ENCODE results near the gene GSTM2. TPM values are rescaled to one million over a fixed set of nuclear protein-coding genes. Genes with fewer than 3 reads are reported as not detected.
"Not testable (repeated sequence)": the region's sequence is repeated elsewhere in the genome, so short reads cannot be mapped to it uniquely, and the experiment has no call there.

The GSTM2 gene
- total RNA-seq, 2 donors from 2014 or later: 36.7 to 44.4 TPM

- DNase-seq: no peak
- no peak for ATAC-seq
Measured at GRCh38 chr1:109661391-109661790, 6.5 kb upstream of the GSTM2 start.

GRCh38 chr1:109664671-109665070, 3.2 kb upstream of the GSTM2 start:
- DNase-seq (no peak), ATAC-seq (no peak)
- intact Hi-C loops (cut with DNase I): loop anchor here in 1 of 2 donors (5.0 kb wide), 1 partner anchor 58 kb away; no protein-coding TSS in a partner anchor

More at GRCh38 chr1:109661391-109661790, 6.5 kb upstream of the GSTM2 start:
- intact Hi-C loops (cut with DNase I): no loop called here

GRCh38 chr1:109668123-109668775, 392 bp downstream of the GSTM2 start:
- no peak for DNase-seq
- intact Hi-C loops (cut with DNase I): loop anchor here in 1 of 2 donors (5.0 kb wide), 1 partner anchor 54 kb away; no protein-coding TSS in a partner anchor
- ATAC-seq: peak; percentile 10 to 43

GRCh38 chr1:109669246-109669948, 1.5 kb downstream of the GSTM2 start:
- DNase-seq (no peak), ATAC-seq (no peak)
- intact Hi-C loops (cut with DNase I): loop anchor here in 1 of 2 donors (5.0 kb wide), 1 partner anchor 53 kb away; no protein-coding TSS in a partner anchor

GRCh38 chr1:109669949-109670302, 2.1 kb downstream of the GSTM2 start:
- ATAC-seq: not testable (repeated sequence)
- intact Hi-C loops (cut with DNase I): loop anchor here in 1 of 2 donors (5.0 kb wide), 1 partner anchor 52 kb away; no protein-coding TSS in a partner anchor

GRCh38 chr1:109671067-109671466, 3.2 kb downstream of the GSTM2 start:
- ATAC-seq (no peak), DNase-seq (no peak)
- intact Hi-C loops (cut with DNase I): no loop called here

More at GRCh38 chr1:109669949-109670302, 2.1 kb downstream of the GSTM2 start:
- DNase-seq: not testable (repeated sequence)

- DNase-seq; intact Hi-C loops (cut with DNase I); ATAC-seq: not testable (repeated sequence)
Measured at GRCh38 chr1:109673861-109674260, 6.0 kb downstream of the GSTM2 start.

GRCh38 chr1:109676683-109677381, 9.0 kb downstream of the GSTM2 start:
- DNase-seq; ATAC-seq; intact Hi-C loops (cut with DNase I): not testable (repeated sequence)

GRCh38 chr1:109677459-109677858, 9.6 kb downstream of the GSTM2 start:
- ATAC-seq: no peak
- DNase-seq: no peak
- intact Hi-C loops (cut with DNase I): no loop called here

- DNase-seq; ATAC-seq; intact Hi-C loops (cut with DNase I): not testable (repeated sequence)
Measured at GRCh38 chr1:109678637-109679036, 10.8 kb downstream of the GSTM2 start.

GRCh38 chr1:109684777-109685176, 16.9 kb downstream of the GSTM2 start:
- ATAC-seq; intact Hi-C loops (cut with DNase I); DNase-seq: not testable (repeated sequence)

- DNase-seq; intact Hi-C loops (cut with DNase I); ATAC-seq: not testable (repeated sequence)
Measured at GRCh38 chr1:109685399-109685798, 17.5 kb downstream of the GSTM2 start.

GRCh38 chr1:109685890-109686289, 18.0 kb downstream of the GSTM2 start:
- DNase-seq; intact Hi-C loops (cut with DNase I); ATAC-seq: not testable (repeated sequence)

GRCh38 chr1:109687109-109687508, 19.3 kb downstream of the GSTM2 start:
- DNase-seq; intact Hi-C loops (cut with DNase I): not testable (repeated sequence)
- peak in 1 of 2 donors; percentile 21 for ATAC-seq

GRCh38 chr1:109687641-109688499, 20.0 kb downstream of the GSTM2 start, which contains the start of gene GSTM1:
GSTM1 (plus strand) TSS chr1:109687817; CDS start chr1:109687874, 57 bp downstream.
- DNase-seq (no peak), ATAC-seq (peak in 1 of 2 donors; percentile 99)
- intact Hi-C loops (cut with DNase I): no loop called here

GRCh38 chr1:109689844-109690405, 22.1 kb downstream of the GSTM2 start:
- intact Hi-C loops (cut with DNase I): no loop called here
- no peak for ATAC-seq
- DNase-seq: no peak

GRCh38 chr1:109691759-109692158, 23.9 kb downstream of the GSTM2 start:
- intact Hi-C loops (cut with DNase I): no loop called here
- ATAC-seq: no peak
- no peak for DNase-seq

GRCh38 chr1:109694400-109694799, 26.5 kb downstream of the GSTM2 start:
- DNase-seq; ATAC-seq; intact Hi-C loops (cut with DNase I): not testable (repeated sequence)
